Bronchial epithelial cell (primary cell): ENCODE results near the gene ACSM3. TPM values are rescaled to one million over a fixed set of nuclear protein-coding genes. Genes with fewer than 3 reads are reported as not detected.
"Not testable (repeated sequence)": the region's sequence is repeated elsewhere in the genome, so short reads cannot be mapped to it uniquely, and the experiment has no call there.

Source experiments
- DNase-seq: peaks from one replicate; pipeline ENCODE4 v3.0.0-alpha.2; 2010; ENCODE audit warnings: low read depth
- FAIRE-seq: peaks from 2 replicates; lab custom pipeline; 2011; peaks lifted over from hg19 to GRCh38; lab: Jason Lieb, UNC
- H3K27me3 ChIP-seq: 2 replicates; pipeline ENCODE4 v1.5.1; 2011; ENCODE audit warnings: low read length; ENCODE audit not compliant: control insufficient read depth, insufficient read depth
- H3K36me3 ChIP-seq: 2 replicates; pipeline ENCODE4 v1.5.1; 2011; ENCODE audit warnings: low read length; ENCODE audit not compliant: control insufficient read depth, insufficient read depth
- H3K4me3 ChIP-seq: 2 replicates; pipeline ENCODE4 v1.5.1; 2011; ENCODE audit warnings: mild to moderate bottlenecking, low read depth, low read length, control low read depth
- CTCF ChIP-seq: IDR thresholded peaks from 2 replicates; pipeline ENCODE4 v1.5.1; 2011; ENCODE audit warnings: mild to moderate bottlenecking, moderate library complexity, low read length, control low read depth, inconsistent platforms; ENCODE audit not compliant: insufficient read depth, severe bottlenecking
- total RNA-seq: library from RNA; depleted of rRNA; stranded (reverse); fragments of >200 nt; gene quantifications from 2 replicates; pipeline ENCODE4 v1.2.1, GENCODE V29; 2014

The ACSM3 gene, protein sequence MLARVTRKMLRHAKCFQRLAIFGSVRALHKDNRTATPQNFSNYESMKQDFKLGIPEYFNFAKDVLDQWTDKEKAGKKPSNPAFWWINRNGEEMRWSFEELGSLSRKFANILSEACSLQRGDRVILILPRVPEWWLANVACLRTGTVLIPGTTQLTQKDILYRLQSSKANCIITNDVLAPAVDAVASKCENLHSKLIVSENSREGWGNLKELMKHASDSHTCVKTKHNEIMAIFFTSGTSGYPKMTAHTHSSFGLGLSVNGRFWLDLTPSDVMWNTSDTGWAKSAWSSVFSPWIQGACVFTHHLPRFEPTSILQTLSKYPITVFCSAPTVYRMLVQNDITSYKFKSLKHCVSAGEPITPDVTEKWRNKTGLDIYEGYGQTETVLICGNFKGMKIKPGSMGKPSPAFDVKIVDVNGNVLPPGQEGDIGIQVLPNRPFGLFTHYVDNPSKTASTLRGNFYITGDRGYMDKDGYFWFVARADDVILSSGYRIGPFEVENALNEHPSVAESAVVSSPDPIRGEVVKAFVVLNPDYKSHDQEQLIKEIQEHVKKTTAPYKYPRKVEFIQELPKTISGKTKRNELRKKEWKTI
- 1.8 and 4.6 TPM in 2 replicates for total RNA-seq

- DNase-seq (peak; percentile 83), FAIRE-seq (peak; percentile 40)
- Histone ChIP-seq H3K4me3 (peak within 1 kb of the TSS; percentile 36), H3K27me3 (no peaks in the 10 kb centered on the region), H3K36me3 (no peaks in the 10 kb centered on the region)
- TF ChIP-seq CTCF = no peak
Observed at GRCh38 chr16:20763461-20764232, at the start of gene ACSM3. Gene ACSM3 (plus strand): TSS chr16:20764014. CDS start chr16:20770035, 6,021 bp downstream.

DNA sequence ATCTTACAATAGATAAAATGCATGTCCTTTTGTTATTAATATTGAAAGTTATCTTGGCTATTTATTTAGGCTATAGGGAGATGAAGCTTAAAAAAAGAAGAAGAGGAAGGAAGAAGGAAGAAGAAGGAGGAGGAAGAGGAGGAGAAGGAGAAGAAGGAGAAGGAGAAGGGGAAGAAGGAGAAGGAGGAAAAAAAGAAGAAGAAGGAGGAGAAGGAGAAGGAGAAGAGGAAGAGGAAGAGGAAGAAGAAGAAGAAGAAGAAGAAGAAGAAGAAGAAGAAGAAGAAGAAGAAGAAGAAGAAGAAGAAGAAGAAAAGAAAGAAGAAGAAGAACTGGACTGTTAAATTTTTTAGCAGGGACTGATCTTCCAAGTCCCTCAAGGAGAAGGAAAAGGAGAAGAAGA is 46.1 kb upstream of the ACSM3 start:
- DNase-seq, H3K36me3 ChIP-seq, FAIRE-seq: not testable (repeated sequence)

GRCh38 chr16:20720251-20720650 is 43.6 kb upstream of the ACSM3 start:
- Histone ChIP-seq H3K36me3 (no peaks in the 10 kb centered on the region), H3K27me3 (no peaks in the 10 kb centered on the region), H3K4me3 (no peak overlapping the region)
- DNase-seq (no peak), FAIRE-seq (no peak)
- TF ChIP-seq CTCF = no peak

More for the DNA sequence above, 46.1 kb upstream of the ACSM3 start:
- H3K27me3 ChIP-seq, H3K4me3 ChIP-seq: not testable (repeated sequence)

DNA sequence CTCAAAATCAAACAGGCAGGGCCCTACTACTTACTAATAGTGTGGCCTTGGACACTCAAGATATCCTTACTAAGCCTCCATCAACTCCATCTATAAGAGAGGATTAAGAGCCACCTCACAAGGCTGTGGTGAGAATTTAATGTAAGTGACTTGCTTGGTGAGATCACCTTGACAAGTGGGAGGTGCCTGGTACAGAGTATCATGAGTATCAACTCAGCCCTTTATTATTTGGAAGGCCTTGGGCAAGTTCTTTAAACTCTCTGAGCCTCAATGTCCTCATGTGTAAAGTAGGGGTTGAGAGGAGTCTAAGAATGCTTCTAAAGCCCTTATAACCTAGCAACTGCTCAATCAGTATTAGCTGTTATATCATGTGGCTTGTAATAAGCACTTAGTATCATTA is 37.2 kb upstream of the ACSM3 start:
- DNase-seq (no peak), FAIRE-seq (no peak)
- no peak for TF ChIP-seq CTCF
- Histone ChIP-seq H3K4me3 (no peak overlapping the region), H3K36me3 (no peaks in the 10 kb centered on the region), H3K27me3 (no peaks in the 10 kb centered on the region)

- TF ChIP-seq CTCF = no peak
- Histone ChIP-seq H3K27me3 (no peaks in the 10 kb centered on the region), H3K4me3 (no peak overlapping the region), H3K36me3 (no peaks in the 10 kb centered on the region)
- FAIRE-seq = no peak
- DNase-seq = no peak
Observed at GRCh38 chr16:20727181-20727580, 36.6 kb upstream of the ACSM3 start.

- FAIRE-seq = peak; percentile 47
- no peaks in the 10 kb centered on the region for H3K36me3 ChIP-seq
Observed at GRCh38 chr16:20729141-20729540, 34.7 kb upstream of the ACSM3 start.

More at GRCh38 chr16:20729141-20729540, 34.7 kb upstream of the ACSM3 start:
- no peak overlapping the region for H3K4me3 ChIP-seq
- DNase-seq = no peak
- no peak for TF ChIP-seq CTCF
- H3K27me3 ChIP-seq = no peaks in the 10 kb centered on the region
